BLaER1 (cell line): ENCODE results near the gene CSNK1G3.

ENCODE experiments used
- H3K27ac ChIP-seq: shearing (Covaris generic); formaldehyde crosslinking; 2 replicates; pipeline ENCODE4 v1.8.1; 2022
- H3K27me3 ChIP-seq: shearing (Covaris generic); formaldehyde crosslinking; 2 replicates; pipeline ENCODE4 v1.8.1; 2022
- H3K36me3 ChIP-seq: shearing (Covaris generic); formaldehyde crosslinking; 2 replicates; pipeline ENCODE4 v1.8.1; 2022
- H3K4me1 ChIP-seq: shearing (Covaris generic); formaldehyde crosslinking; 2 replicates; pipeline ENCODE4 v1.8.1; 2022
- H3K4me2 ChIP-seq: shearing (Covaris generic); formaldehyde crosslinking; 2 replicates; pipeline ENCODE4 v1.8.1; 2022
- H3K4me3 ChIP-seq: shearing (Covaris generic); formaldehyde crosslinking; 2 replicates; pipeline ENCODE4 v1.8.1; 2022
- H3K9ac ChIP-seq: shearing (Covaris generic); formaldehyde crosslinking; 2 replicates; pipeline ENCODE4 v1.8.1; 2022
- H3K9me3 ChIP-seq: shearing (Covaris generic); formaldehyde crosslinking; 2 replicates; pipeline ENCODE4 v1.8.1; 2022
- H4K20me1 ChIP-seq: shearing (Covaris generic); formaldehyde crosslinking; 2 replicates; pipeline ENCODE4 v1.8.1; 2022
- Cebpa-rat ChIP-seq: shearing (Covaris generic); IDR thresholded peaks from 2 replicates; pipeline ENCODE4 v1.8.1; 2022

CSNK1G3 gene

DNA sequence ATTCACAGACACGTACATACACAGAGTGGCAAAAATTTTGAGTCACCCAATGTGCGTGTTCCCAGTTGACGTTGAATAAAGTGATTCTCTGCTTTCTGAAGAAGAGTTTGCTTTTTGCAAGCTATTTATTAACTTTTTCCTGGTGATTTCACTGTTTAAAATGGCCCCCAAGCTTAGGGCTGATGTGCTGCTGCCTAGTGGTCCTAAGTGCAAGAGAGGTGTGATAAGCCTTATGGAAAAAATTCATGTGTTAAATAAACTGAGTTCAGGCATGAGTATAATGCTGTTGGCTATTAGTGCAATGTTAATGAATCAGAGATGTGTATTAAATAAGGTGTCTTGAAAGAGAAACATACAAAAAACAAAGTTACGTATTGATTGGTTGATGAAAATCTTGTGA is 16.9 kb downstream of the CSNK1G3 start:
- no peak overlapping the region for H3K27ac ChIP-seq
- no peaks in the 10 kb centered on the region for H3K27me3 ChIP-seq
- H3K36me3 ChIP-seq = 0 out of 2 replicates have a peak, but pooled peaks cover 7% of the 10 kb centered on the region
- no peak overlapping the region for H3K4me2 ChIP-seq
- peaks cover 16% of the 10 kb centered on the region for H3K9me3 ChIP-seq
- no peak overlapping the region for H3K4me3 ChIP-seq
- no peak overlapping the region for H3K9ac ChIP-seq
- H3K4me1 ChIP-seq = no peaks in the 10 kb centered on the region
- TF ChIP-seq Cebpa-rat = no peak
- H4K20me1 ChIP-seq = peaks cover 76% of the 10 kb centered on the region

DNA sequence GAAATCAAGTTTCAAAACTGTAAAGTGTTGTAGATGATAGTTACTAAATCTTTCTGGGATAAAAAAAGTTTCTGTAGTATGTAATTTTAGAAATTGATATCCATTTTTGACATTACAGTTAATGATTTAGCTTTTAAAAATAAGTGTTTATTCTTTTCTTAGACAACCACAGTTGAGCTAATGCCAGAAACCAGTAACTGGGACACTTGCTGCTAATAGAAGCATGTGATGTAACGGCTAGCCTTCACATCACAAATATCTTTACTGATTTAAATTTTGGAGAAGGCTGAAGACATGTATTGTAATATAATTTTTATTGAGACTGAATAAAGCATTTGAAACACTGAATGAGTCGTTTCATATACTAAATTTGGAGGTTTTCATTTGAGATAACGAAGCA is 18.8 kb downstream of the CSNK1G3 start:
- no peaks in the 10 kb centered on the region for H3K36me3 ChIP-seq
- no peak overlapping the region for H3K4me3 ChIP-seq
- no peaks in the 10 kb centered on the region for H3K27me3 ChIP-seq
- no peak overlapping the region for H3K4me2 ChIP-seq
- no peaks in the 10 kb centered on the region for H3K4me1 ChIP-seq
- peaks cover 72% of the 10 kb centered on the region; the same call in 1 of the 2 replicates for H4K20me1 ChIP-seq
- H3K27ac ChIP-seq = no peak overlapping the region
- no peak overlapping the region for H3K9ac ChIP-seq
- peaks cover 4% of the 10 kb centered on the region for H3K9me3 ChIP-seq
- no peak for TF ChIP-seq Cebpa-rat

DNA sequence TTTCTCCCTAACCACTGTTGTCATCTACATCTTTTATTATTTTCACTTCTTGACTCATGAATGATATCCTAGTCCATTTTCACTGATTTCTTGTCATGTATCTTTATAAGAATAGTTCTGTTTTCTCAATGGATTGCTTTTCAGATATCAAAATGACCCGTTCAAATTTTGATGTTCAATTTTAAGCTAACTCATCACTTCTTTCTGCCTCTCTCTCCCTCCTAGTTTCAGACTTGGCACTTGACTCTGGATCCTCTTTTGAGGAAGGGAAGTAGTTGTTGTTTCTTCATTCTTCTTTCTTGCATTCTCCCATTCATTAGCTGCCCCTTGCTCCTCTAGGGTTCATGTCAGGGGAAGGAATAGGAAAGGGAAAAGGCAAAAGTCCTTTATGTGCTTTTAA is 23.7 kb downstream of the CSNK1G3 start:
- peaks cover 66% of the 10 kb centered on the region for H4K20me1 ChIP-seq
- H3K9me3 ChIP-seq = no peaks in the 10 kb centered on the region
- no peak overlapping the region for H3K27ac ChIP-seq
- H3K27me3 ChIP-seq = no peaks in the 10 kb centered on the region
- H3K4me3 ChIP-seq = no peak overlapping the region
- no peak overlapping the region for H3K9ac ChIP-seq
- no peak for TF ChIP-seq Cebpa-rat
- H3K4me2 ChIP-seq = no peak overlapping the region
- no peaks in the 10 kb centered on the region for H3K4me1 ChIP-seq
- H3K36me3 ChIP-seq = no peaks in the 10 kb centered on the region

DNA sequence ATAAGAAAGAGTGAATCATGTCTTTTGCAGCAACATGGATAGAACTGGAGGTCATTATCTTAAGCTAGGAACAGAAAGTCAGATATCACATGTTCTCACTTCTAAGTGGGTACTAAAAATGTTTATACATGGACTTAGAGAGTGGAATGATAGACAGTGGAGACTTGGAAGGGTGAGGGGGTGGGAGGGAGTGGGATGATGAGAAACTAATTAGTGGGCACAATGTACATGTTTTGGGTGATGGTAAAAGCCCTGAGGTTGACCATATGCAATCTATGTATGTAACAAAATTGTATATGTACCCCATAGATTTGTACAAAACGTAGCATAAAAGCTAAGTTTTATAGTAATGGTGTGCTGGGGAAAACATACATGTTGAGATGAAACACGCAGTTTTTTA is 25.3 kb downstream of the CSNK1G3 start:
- Histone ChIP-seq H3K4me3 (no peak overlapping the region), H3K4me2 (no peak overlapping the region), H4K20me1 (peaks cover 73% of the 10 kb centered on the region), H3K27ac (no peak overlapping the region), H3K9me3 (no peaks in the 10 kb centered on the region), H3K4me1 (no peaks in the 10 kb centered on the region), H3K27me3 (no peaks in the 10 kb centered on the region), H3K36me3 (no peaks in the 10 kb centered on the region), H3K9ac (no peak overlapping the region)
- no peak for TF ChIP-seq Cebpa-rat

DNA sequence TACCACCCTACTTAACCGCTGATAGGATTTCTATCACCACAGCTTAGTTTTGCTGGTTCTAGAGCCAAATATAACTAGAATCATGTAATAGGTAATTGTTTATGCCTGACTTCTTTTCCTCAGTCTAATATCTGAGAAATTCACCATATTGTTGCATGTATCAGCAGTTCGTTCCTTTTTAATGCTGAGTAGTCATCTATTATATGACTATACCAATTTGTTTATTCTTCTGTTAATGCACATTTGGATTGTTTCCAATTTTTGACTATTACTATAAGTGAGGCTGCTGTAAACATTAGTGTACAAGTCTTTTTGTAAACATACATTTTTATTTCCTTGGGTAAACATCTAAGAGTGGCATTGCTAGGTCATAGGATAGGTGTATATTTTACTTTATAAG is 25.9 kb downstream of the CSNK1G3 start:
- H3K4me2 ChIP-seq = no peak overlapping the region
- no peak overlapping the region for H3K9ac ChIP-seq
- H3K27ac ChIP-seq = no peak overlapping the region
- H4K20me1 ChIP-seq = peaks cover 79% of the 10 kb centered on the region
- TF ChIP-seq Cebpa-rat = no peak
- no peaks in the 10 kb centered on the region for H3K27me3 ChIP-seq
- H3K36me3 ChIP-seq = no peaks in the 10 kb centered on the region
- no peak overlapping the region for H3K4me3 ChIP-seq
- no peaks in the 10 kb centered on the region for H3K9me3 ChIP-seq
- no peaks in the 10 kb centered on the region for H3K4me1 ChIP-seq

DNA sequence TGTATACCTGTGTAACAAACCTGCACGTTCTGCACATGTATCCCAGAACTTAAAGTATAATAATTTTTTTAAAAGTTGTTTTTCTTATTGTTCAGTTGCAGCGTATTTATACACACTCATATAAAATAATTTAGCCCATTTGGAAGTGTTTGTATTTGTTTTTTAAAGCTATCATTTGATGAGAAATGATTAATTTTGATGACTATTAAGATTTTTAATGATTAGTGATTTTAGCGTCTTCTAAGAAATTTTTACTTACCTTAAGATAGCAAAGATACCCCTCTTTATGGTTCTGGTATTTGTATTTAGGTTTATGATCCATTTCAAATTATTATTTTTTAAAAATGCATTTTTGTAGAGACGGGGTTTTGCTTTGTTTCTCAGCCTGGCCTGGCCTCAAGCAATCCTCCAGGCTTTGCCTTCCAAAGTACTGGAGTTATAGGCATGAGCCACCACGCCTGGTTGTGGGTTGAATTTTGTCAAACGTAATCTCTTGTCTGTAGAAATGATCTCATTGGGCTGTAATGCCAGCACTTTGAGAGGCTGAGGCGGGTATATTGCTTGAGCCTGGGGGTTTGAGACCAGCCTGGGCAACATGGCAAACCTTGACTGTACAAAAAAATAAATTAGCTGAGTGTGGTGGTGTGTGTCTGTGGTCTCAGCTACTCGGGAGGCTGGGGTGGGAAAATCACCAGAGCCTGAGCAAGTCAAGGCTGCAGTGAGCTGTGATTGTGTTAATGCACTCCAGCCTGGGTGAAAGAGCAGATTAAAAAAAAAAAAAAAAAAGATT is 26.9 kb downstream of the CSNK1G3 start:
- no peak for TF ChIP-seq Cebpa-rat
- no peaks in the 10 kb centered on the region for H3K27me3 ChIP-seq
- H3K4me2 ChIP-seq = no peak overlapping the region
- no peaks in the 10 kb centered on the region for H3K4me1 ChIP-seq
- no peak overlapping the region for H3K4me3 ChIP-seq
- H3K36me3 ChIP-seq = no peaks in the 10 kb centered on the region
- H3K9ac ChIP-seq = no peak overlapping the region
- H4K20me1 ChIP-seq = peaks cover 85% of the 10 kb centered on the region
- no peak overlapping the region for H3K27ac ChIP-seq
- H3K9me3 ChIP-seq = no peaks in the 10 kb centered on the region

DNA sequence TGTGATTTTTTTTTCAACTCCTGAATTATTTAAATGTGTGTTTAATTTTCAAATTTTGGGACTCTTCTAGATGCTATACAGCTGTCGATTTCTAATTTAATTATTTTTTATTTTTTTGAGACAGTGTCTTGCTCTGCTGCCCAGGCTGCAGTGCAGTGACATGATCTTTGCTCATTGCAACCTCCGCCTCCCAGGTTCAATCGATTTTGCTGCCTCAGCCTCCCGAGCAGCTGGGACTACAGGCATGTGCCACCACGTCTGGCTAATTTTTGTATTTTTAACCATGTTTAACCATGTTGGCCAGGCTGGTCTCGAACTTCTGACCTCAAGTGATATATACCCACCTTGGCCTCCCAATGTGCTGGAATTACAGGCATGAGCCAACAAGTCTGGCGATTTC is 28.6 kb downstream of the CSNK1G3 start:
- H3K4me3 ChIP-seq = no peak overlapping the region
- H3K4me1 ChIP-seq = no peaks in the 10 kb centered on the region
- no peaks in the 10 kb centered on the region for H3K9me3 ChIP-seq
- H3K4me2 ChIP-seq = no peak overlapping the region
- peaks cover 81% of the 10 kb centered on the region for H4K20me1 ChIP-seq
- TF ChIP-seq Cebpa-rat = no peak
- no peak overlapping the region for H3K27ac ChIP-seq
- H3K27me3 ChIP-seq = no peaks in the 10 kb centered on the region
- H3K9ac ChIP-seq = no peak overlapping the region
- H3K36me3 ChIP-seq = peaks cover 3% of the 10 kb centered on the region; the same call in 1 of the 2 replicates

DNA sequence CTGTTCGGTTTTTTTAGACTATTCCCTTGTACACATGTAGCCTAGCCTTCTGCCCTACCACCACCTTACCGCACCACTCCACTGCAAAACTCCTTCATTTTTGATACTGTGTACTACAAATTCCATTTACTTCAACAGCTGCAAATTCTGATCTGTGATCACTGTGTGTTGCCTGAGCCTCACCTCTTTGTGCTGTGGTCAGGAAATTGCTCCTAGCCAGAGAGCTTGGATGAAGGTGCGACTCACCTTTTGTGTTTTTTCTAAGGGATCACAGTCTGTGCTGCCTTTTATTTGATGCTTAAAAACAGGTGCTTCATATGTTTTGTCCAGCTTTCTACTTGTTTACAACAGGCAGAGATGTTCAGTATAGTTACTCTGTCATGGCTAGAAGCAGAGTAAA is 31.5 kb downstream of the CSNK1G3 start:
- H3K36me3 ChIP-seq = peaks cover 3% of the 10 kb centered on the region; the same call in 1 of the 2 replicates
- H3K9me3 ChIP-seq = no peaks in the 10 kb centered on the region
- TF ChIP-seq Cebpa-rat = no peak
- H3K4me2 ChIP-seq = no peak overlapping the region
- H3K4me3 ChIP-seq = no peak overlapping the region
- H3K27me3 ChIP-seq = no peaks in the 10 kb centered on the region
- H3K9ac ChIP-seq = no peak overlapping the region
- no peaks in the 10 kb centered on the region for H3K4me1 ChIP-seq
- H3K27ac ChIP-seq = no peak overlapping the region
- peaks cover 61% of the 10 kb centered on the region for H4K20me1 ChIP-seq

DNA sequence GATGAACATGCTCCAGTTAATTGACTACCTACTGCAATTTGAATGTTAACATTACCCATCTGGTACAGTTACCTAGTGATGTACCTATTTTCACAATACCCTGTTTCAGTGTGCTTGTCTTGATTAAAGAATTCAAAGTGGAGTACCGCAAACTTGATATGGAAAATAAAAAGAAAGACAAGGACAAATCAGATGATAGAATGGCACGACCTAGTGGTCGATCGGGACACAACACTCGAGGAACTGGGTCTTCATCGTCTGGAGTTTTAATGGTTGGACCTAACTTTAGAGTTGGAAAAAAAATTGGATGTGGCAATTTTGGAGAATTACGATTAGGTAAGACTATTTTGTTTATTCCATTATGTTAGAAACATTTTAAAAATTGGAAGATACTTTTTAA is 33.5 kb downstream of the CSNK1G3 start:
- H3K9me3 ChIP-seq = no peaks in the 10 kb centered on the region
- H3K27me3 ChIP-seq = no peaks in the 10 kb centered on the region
- no peak for TF ChIP-seq Cebpa-rat
- H3K27ac ChIP-seq = no peak overlapping the region
- H4K20me1 ChIP-seq = peaks cover 40% of the 10 kb centered on the region
- no peak overlapping the region for H3K4me3 ChIP-seq
- H3K4me1 ChIP-seq = peaks cover 9% of the 10 kb centered on the region
- H3K9ac ChIP-seq = no peak overlapping the region
- H3K36me3 ChIP-seq = peaks cover 3% of the 10 kb centered on the region; the same call in 1 of the 2 replicates
- H3K4me2 ChIP-seq = no peak overlapping the region

DNA sequence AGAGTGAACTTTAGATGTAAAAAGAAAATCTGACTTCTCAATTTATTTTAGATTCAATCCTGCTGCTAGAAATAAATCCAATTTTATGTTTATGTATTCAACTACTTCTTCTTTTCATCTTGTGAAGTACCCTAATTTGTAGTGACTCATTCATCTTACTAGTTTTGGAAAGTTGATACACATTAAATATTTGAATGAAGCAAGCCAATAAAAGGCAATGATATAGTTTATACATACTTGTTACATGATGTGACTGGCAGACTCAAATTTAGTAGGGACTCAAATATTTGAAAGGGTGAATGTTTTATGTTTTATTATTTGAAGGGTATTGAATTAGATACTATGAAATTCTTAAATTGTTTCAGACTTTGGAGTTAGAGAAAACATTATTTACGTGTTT is 34.7 kb downstream of the CSNK1G3 start:
- no peaks in the 10 kb centered on the region for H3K27me3 ChIP-seq
- no peak overlapping the region for H3K27ac ChIP-seq
- no peak overlapping the region for H3K4me2 ChIP-seq
- H3K9me3 ChIP-seq = no peaks in the 10 kb centered on the region
- no peak for TF ChIP-seq Cebpa-rat
- H3K4me1 ChIP-seq = peaks cover 9% of the 10 kb centered on the region
- H4K20me1 ChIP-seq = peaks cover 29% of the 10 kb centered on the region
- H3K36me3 ChIP-seq = peaks cover 3% of the 10 kb centered on the region; the same call in 1 of the 2 replicates
- H3K4me3 ChIP-seq = no peak overlapping the region
- H3K9ac ChIP-seq = no peak overlapping the region
